HCT116 (cell line): ENCODE measurements around the gene RNF112. TPM values are rescaled to one million over a fixed set of nuclear protein-coding genes. Genes with fewer than 3 reads are reported as not detected.

Experiments
- ATAC-seq: fragments of 200-7000 bp; cut with Tn5 transposase; 2 replicates; pipeline ENCODE4 v1.9.1; 2020; ENCODE audit warnings: mild to moderate bottlenecking, moderate library complexity
- BruUV-seq: library from RNA; stranded (reverse); fragments of 400-500 nt; replicated peaks from 2 replicates; lab custom pipeline; 2021; lab: Mats Ljungman, UMichigan
- CTCF ChIA-PET: fragments of 300-600 bp; sonication (Branson Sonifier 250); formaldehyde crosslinking; loops from one replicate; lab custom pipeline; 2021; ENCODE audit warnings: antibody characterized with exemption; lab: Charles Lee
- POLR2A ChIA-PET: fragments of 300-600, 350-600 bp; sonication (Branson Sonifier 250); formaldehyde crosslinking; loops from one replicate; lab custom pipeline; 2021; ENCODE audit warnings: antibody characterized with exemption; lab: Charles Lee
- RAD21 ChIA-PET, 2 experiments: fragments of 300-600 bp; sonication (Branson Sonifier 250); formaldehyde crosslinking; loops; one replicate each; lab custom pipeline; 2023; ENCODE audit warnings: low total read pairs in 2 of 2; ENCODE audit not compliant: uncharacterized antibody in 2 of 2, unreplicated experiment in 2 of 2, low non-redundant PET in 1 of 2; lab: Charles Lee
- DNase-seq: peaks from one replicate; pipeline ENCODE4 v3.0.0-alpha.2; 2010; ENCODE audit warnings: low read depth, low spot score
- H2AFZ ChIP-seq: fragments of 200-600 bp; shearing (Covaris generic), sonication (generic); 2 replicates; pipeline ENCODE4 v1.6.1; 2017; ENCODE audit warnings: low read depth, mixed run types, mixed read lengths, antibody characterized with exemption, low read length; ENCODE audit not compliant: poor library complexity, severe bottlenecking
- H3K27ac ChIP-seq: 2 replicates; pipeline ENCODE4 v1.5.1; 2012; ENCODE audit warnings: low read depth, low read length
- H3K27me3 ChIP-seq: fragments of 200-600 bp; sonication (generic); 2 replicates; pipeline ENCODE4 v1.6.1; 2016; ENCODE audit warnings: mixed run types, low read length, mixed read lengths; ENCODE audit not compliant: insufficient read depth
- H3K36me3 ChIP-seq, 2 experiments: fragments of 200-500 bp in 1 of 2; fragments of 200-600 bp in 1 of 2; sonication (Bioruptor generic) in 1 of 2; sonication (generic) in 1 of 2; 2 replicates each; pipeline versions ENCODE4 v1.5.1 to v1.6.1; 2014 to 2016; ENCODE audit warnings: low read length in 2 of 2, inconsistent platforms in 1 of 2, mixed read lengths in 1 of 2, mixed run types in 1 of 2; ENCODE audit not compliant: insufficient read depth in 2 of 2, control insufficient read depth in 1 of 2
- H3K4me1 ChIP-seq, 2 experiments: fragments of 200-600 bp in 1 of 2; sonication (generic) in 1 of 2; 2 replicates each; pipeline versions ENCODE4 v1.5.1 to v1.6.1; 2012 to 2017; ENCODE audit warnings: low read length in 2 of 2, inconsistent platforms in 1 of 2, mild to moderate bottlenecking in 1 of 2, mixed read lengths in 1 of 2, mixed run types in 1 of 2, moderate library complexity in 1 of 2; ENCODE audit not compliant: insufficient read depth in 2 of 2, control insufficient read depth in 1 of 2
- H3K4me2 ChIP-seq: fragments of 200-600 bp; sonication (generic); 2 replicates; pipeline ENCODE4 v1.6.1; 2017; ENCODE audit warnings: mixed run types, low read length, mixed read lengths
- H3K4me3 ChIP-seq, 2 experiments: fragments of 200-600 bp in 1 of 2; sonication (generic) in 1 of 2; replicated peaks in 1 of 2; 2 replicates each; pipeline ENCODE4 v1.5.1; 2011 to 2016; ENCODE audit warnings: low read length in 2 of 2, control low read depth in 1 of 2, low read depth in 1 of 2, mild to moderate bottlenecking in 1 of 2, mixed read lengths in 1 of 2, mixed run types in 1 of 2
- H3K79me2 ChIP-seq: fragments of 200-600 bp; sonication (generic); 2 replicates; pipeline ENCODE4 v1.6.1; 2017; ENCODE audit warnings: mild to moderate bottlenecking, mixed run types, low read length, moderate library complexity, mixed read lengths; ENCODE audit not compliant: insufficient read depth
- H3K9ac ChIP-seq: fragments of 200-600 bp; sonication (generic); 2 replicates; pipeline ENCODE4 v1.6.1; 2016; ENCODE audit warnings: low read length, mixed read lengths
- H3K9me2 ChIP-seq: fragments of 200-600 bp; sonication (generic), shearing (Covaris generic); 2 replicates; pipeline ENCODE4 v1.6.1; 2017; ENCODE audit warnings: mixed run types, mild to moderate bottlenecking, moderate library complexity; ENCODE audit not compliant: insufficient read depth
- H3K9me3 ChIP-seq, 2 experiments: fragments of 200-500 bp in 1 of 2; fragments of 200-600 bp in 1 of 2; sonication (Bioruptor generic) in 1 of 2; sonication (generic) in 1 of 2; 2 replicates each; pipeline ENCODE4 v1.6.1; 2014 to 2017; ENCODE audit warnings: low read length in 2 of 2, mixed read lengths in 2 of 2, inconsistent platforms in 1 of 2, low read depth in 1 of 2, mild to moderate bottlenecking in 1 of 2, mixed run types in 1 of 2, moderate library complexity in 1 of 2; ENCODE audit not compliant: control insufficient read depth in 1 of 2, insufficient read depth in 1 of 2
- H4K20me1 ChIP-seq: fragments of 200-600 bp; sonication (generic), shearing (Covaris generic); 2 replicates; pipeline ENCODE4 v1.6.1; 2017; ENCODE audit warnings: mixed run types, mild to moderate bottlenecking, moderate library complexity; ENCODE audit not compliant: insufficient read depth
- CBX3 ChIP-seq: IDR thresholded peaks from 2 replicates; pipeline ENCODE4 v1.6.1; 2012; ENCODE audit warnings: low read depth
- CEBPB ChIP-seq: IDR thresholded peaks from 2 replicates; pipeline ENCODE4 v1.6.1; 2012; ENCODE audit warnings: low read depth
- EGR1 ChIP-seq: IDR thresholded peaks from 2 replicates; pipeline ENCODE4 v1.6.1; 2012; ENCODE audit warnings: low read depth
- ELF1 ChIP-seq: IDR thresholded peaks from 2 replicates; pipeline ENCODE4 v1.6.1; 2012; ENCODE audit warnings: low read depth, borderline replicate concordance
- EZH2 ChIP-seq: fragments of 200-600 bp; sonication (generic); IDR thresholded peaks from 2 replicates; pipeline ENCODE4 v1.6.1; 2017; ENCODE audit warnings: antibody characterized with exemption, mixed run types
- EZH2phosphoT487 ChIP-seq: fragments of 200-600 bp; IDR thresholded peaks from 2 replicates; pipeline ENCODE4 v1.6.1; 2018; ENCODE audit warnings: antibody characterized with exemption, borderline replicate concordance
- JUND ChIP-seq: IDR thresholded peaks from 2 replicates; pipeline ENCODE4 v1.6.1; 2012
- POLR2A ChIP-seq: IDR thresholded peaks from 2 replicates; pipeline ENCODE4 v1.7.0; 2011; ENCODE audit warnings: borderline replicate concordance; ENCODE audit not compliant: insufficient read depth, insufficient read length; ENCODE audit errors: extremely low read depth
- RAD21 ChIP-seq: IDR thresholded peaks from 2 replicates; pipeline ENCODE4 v1.6.1; 2012; ENCODE audit warnings: low read depth, mild to moderate bottlenecking
- SIN3A ChIP-seq: IDR thresholded peaks from 2 replicates; pipeline ENCODE4 v1.6.1; 2012; ENCODE audit warnings: low read depth
- SRF ChIP-seq: IDR thresholded peaks from 2 replicates; pipeline ENCODE4 v1.6.1; 2012; ENCODE audit warnings: low read depth
- TCF7L2 ChIP-seq: IDR thresholded peaks from 2 replicates; pipeline ENCODE4 v1.7.0; 2011; ENCODE audit warnings: borderline replicate concordance, inconsistent platforms; ENCODE audit not compliant: insufficient read depth, insufficient read length; ENCODE audit errors: extremely low read depth
- YY1 ChIP-seq: IDR thresholded peaks from 2 replicates; pipeline ENCODE4 v1.6.1; 2011; ENCODE audit warnings: low read length, low read depth, moderate library complexity, mild to moderate bottlenecking; ENCODE audit not compliant: insufficient replicate concordance; ENCODE audit errors: extremely low read depth
- ZFX ChIP-seq: fragments of 450-650 bp; IDR thresholded peaks from 2 replicates; pipeline ENCODE4 v1.6.1; 2017
- ZNF274 ChIP-seq: fragments of 200-500 bp; sonication (Bioruptor generic); IDR thresholded peaks from 2 replicates; pipeline ENCODE4 v1.6.1; 2014; ENCODE audit warnings: mild to moderate bottlenecking, low read depth, low read length, inconsistent platforms
- intact Hi-C: fragments of 100-400 bp; cut with micrococcal nuclease; formaldehyde crosslinking; loops from 2 replicates; pipeline ENCODE4 v1.10.0; 2022
- total RNA-seq: library from RNA; stranded (reverse); gene quantifications from one replicate; pipeline ENCODE4 v1.2.1, GENCODE V29; 2021; ENCODE audit not compliant: unreplicated experiment
- TF ChIP-seq, protein P1 (sequence below), 3 experiments: fragments of 200-600 bp in 1 of 3; sonication (generic) in 1 of 3; IDR thresholded peaks in 2 of 3; conservative IDR thresholded peaks in 1 of 3; 2 replicates each; pipeline ENCODE4 v1.5.1; 2012 to 2017; ENCODE audit warnings: low read depth in 2 of 3, low read length in 2 of 3, antibody characterized with exemption in 1 of 3, borderline replicate concordance in 1 of 3, control low read depth in 1 of 3, mild to moderate bottlenecking in 1 of 3, mixed read lengths in 1 of 3, mixed run types in 1 of 3, moderate library complexity in 1 of 3; ENCODE audit not compliant: insufficient read depth in 1 of 3
- TF ChIP-seq, protein P2 (sequence below): IDR thresholded peaks from 2 replicates; pipeline ENCODE4 v1.6.1; 2012; ENCODE audit warnings: low read depth
- TF ChIP-seq, protein P3 (sequence below): IDR thresholded peaks from 2 replicates; pipeline ENCODE4 v1.6.1; 2012
- TF ChIP-seq, protein P4 (sequence below): IDR thresholded peaks from 2 replicates; pipeline ENCODE4 v1.6.1; 2012

The RNF112 gene
- total RNA-seq, 1 experiment from 2014 or later: 0.98 TPM

DNA sequence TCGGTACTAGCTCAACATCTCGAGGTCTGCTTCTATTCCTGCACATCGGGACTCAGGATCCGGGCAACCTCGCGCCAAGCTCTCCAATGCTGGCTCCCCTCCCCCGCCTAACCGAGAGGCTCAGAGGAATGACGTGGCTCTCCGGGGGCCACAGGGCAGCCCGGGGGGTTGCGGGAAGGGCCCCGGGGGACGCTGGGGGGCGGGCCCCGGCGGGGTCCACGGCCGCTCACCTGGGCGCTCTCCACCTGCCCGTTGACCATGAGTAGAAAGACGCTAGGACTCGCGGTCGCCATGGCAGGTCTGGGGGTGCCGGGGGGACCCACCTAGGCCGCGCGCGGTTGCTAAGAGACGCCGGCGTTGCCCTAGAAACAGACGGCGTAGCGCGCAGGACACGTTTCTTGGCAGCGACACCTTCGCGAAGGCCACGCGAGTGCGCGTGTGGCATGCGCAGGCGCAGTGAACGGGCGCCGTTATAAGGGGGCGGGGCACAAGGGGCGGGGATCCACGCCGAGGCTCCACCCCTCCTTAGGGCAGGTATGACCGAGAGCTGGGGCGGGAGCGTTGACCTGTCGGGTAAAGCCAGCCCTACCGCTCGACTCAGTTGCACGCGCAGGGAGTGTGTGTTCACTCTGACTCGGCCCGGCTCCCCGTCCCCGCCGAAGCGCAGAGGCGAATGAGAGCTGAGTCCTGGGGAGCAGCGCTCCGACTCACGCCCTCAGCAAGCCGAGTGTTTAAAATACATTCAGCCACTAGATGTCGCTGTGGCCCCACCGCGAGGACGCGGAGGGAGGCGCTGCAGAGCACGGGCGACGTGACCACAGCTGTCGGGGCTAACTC is 48.5 kb upstream of the RNF112 start, which contains the start of gene B9D1 (continued):
- TF ChIP-seq YY1: peak; percentile 54
- TF ChIP-seq EZH2: no peak

DNA sequence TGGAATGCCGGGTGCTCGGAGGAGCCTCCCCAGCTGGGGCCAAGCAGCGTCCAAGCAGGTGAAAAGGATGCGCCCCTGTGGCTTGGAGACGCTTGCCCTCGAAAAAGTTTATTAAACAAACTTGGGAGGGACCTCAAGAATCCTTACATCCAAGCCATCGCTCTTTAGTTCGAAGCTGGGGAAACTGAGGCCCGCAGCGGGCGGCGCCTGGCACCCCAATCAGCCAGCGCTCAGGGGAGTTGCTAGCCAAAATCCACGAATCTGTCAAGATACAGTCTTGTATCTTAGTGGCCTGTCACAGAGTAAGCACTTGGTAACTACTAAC is 48.0 kb upstream of the RNF112 start:
- peaks cover 4 to 7% of the 10 kb centered on the region in 2 experiments; a peak in 1 of 4 replicates for H3K36me3 ChIP-seq
- DNase-seq: no peak
- no peaks in the 10 kb centered on the region for H4K20me1 ChIP-seq
- BruUV-seq: no TSS peak
- H3K4me3 ChIP-seq: peak overlapping the region; percentile 80 to 91
- ChIA-PET RAD21 (interaction anchor here (0.6 to 2.3 kb wide), 7 partner anchors 15 to 404 kb away, joined by 3 to 12 read pairs (median 8); partner anchors contain the start of gene MAPK7 (in 2 of the 2)), CTCF (interaction anchor here (0.8 to 5.1 kb wide), 27 partner anchors 9 to 754 kb away, joined by 3 to 69 read pairs (median 3); partner anchors contain the start of genes ALDH3A2 and MAPK7), POLR2A (interaction anchor here (1.0 to 1.9 kb wide), 4 partner anchors 9 to 285 kb away, joined by 3 to 13 read pairs (median 3); partner anchors contain the start of gene MAPK7)
- peaks cover 9 to 28% of the 10 kb centered on the region in 2 experiments for H3K4me1 ChIP-seq
- peak overlapping the region; percentile 76; the same call in 1 of the 2 replicates for H3K27ac ChIP-seq
- H3K79me2 ChIP-seq: 0 out of 2 replicates have a peak, but pooled peaks cover 12% of the 10 kb centered on the region
- H2AFZ ChIP-seq: no peak overlapping the region
- H3K9me3 ChIP-seq: no peaks in the 10 kb centered on the region
- peak overlapping the region; percentile 85 for H3K9ac ChIP-seq
- H3K9me2 ChIP-seq: no peaks in the 10 kb centered on the region
- peak overlapping the region; percentile 86 for H3K4me2 ChIP-seq
- ATAC-seq: no peak
- intact Hi-C loops: loop anchor here (1.0 to 5.0 kb wide), 3 partner anchors 144 to 403 kb away; no protein-coding TSS in a partner anchor
- TF ChIP-seq ELF1 (no peak), TCF7L2 (no peak), EZH2phosphoT487 (no peak), EZH2 (no peak), ZFX (no peak), RAD21 (no peak), CEBPB (no peak), EGR1 (no peak), POLR2A (no peak), SRF (no peak), SIN3A (no peak), ZNF274 (no peak), CBX3 (no peak), JUND (no peak)
- TF ChIP-seq, protein P1, sequence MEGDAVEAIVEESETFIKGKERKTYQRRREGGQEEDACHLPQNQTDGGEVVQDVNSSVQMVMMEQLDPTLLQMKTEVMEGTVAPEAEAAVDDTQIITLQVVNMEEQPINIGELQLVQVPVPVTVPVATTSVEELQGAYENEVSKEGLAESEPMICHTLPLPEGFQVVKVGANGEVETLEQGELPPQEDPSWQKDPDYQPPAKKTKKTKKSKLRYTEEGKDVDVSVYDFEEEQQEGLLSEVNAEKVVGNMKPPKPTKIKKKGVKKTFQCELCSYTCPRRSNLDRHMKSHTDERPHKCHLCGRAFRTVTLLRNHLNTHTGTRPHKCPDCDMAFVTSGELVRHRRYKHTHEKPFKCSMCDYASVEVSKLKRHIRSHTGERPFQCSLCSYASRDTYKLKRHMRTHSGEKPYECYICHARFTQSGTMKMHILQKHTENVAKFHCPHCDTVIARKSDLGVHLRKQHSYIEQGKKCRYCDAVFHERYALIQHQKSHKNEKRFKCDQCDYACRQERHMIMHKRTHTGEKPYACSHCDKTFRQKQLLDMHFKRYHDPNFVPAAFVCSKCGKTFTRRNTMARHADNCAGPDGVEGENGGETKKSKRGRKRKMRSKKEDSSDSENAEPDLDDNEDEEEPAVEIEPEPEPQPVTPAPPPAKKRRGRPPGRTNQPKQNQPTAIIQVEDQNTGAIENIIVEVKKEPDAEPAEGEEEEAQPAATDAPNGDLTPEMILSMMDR (IDR thresholded peaks at IDR 0.05 in 2 of 3, conservative IDR thresholded peaks at IDR 0.05 in 1 of 3; ENCODE audit: borderline replicate concordance in 1 of 3, insufficient read depth in 1 of 3, low read depth in 2 of 3, low read length in 2 of 3): no peak
- TF ChIP-seq, protein P2, sequence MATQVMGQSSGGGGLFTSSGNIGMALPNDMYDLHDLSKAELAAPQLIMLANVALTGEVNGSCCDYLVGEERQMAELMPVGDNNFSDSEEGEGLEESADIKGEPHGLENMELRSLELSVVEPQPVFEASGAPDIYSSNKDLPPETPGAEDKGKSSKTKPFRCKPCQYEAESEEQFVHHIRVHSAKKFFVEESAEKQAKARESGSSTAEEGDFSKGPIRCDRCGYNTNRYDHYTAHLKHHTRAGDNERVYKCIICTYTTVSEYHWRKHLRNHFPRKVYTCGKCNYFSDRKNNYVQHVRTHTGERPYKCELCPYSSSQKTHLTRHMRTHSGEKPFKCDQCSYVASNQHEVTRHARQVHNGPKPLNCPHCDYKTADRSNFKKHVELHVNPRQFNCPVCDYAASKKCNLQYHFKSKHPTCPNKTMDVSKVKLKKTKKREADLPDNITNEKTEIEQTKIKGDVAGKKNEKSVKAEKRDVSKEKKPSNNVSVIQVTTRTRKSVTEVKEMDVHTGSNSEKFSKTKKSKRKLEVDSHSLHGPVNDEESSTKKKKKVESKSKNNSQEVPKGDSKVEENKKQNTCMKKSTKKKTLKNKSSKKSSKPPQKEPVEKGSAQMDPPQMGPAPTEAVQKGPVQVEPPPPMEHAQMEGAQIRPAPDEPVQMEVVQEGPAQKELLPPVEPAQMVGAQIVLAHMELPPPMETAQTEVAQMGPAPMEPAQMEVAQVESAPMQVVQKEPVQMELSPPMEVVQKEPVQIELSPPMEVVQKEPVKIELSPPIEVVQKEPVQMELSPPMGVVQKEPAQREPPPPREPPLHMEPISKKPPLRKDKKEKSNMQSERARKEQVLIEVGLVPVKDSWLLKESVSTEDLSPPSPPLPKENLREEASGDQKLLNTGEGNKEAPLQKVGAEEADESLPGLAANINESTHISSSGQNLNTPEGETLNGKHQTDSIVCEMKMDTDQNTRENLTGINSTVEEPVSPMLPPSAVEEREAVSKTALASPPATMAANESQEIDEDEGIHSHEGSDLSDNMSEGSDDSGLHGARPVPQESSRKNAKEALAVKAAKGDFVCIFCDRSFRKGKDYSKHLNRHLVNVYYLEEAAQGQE: no peak
- TF ChIP-seq, protein P3, sequence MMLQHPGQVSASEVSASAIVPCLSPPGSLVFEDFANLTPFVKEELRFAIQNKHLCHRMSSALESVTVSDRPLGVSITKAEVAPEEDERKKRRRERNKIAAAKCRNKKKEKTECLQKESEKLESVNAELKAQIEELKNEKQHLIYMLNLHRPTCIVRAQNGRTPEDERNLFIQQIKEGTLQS: no peak
- TF ChIP-seq, protein P4, sequence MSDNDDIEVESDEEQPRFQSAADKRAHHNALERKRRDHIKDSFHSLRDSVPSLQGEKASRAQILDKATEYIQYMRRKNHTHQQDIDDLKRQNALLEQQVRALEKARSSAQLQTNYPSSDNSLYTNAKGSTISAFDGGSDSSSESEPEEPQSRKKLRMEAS: no peak
- no peaks in the 10 kb centered on the region for H3K27me3 ChIP-seq
